Measurements from ENCODE around the gene ULK1. TPM values are rescaled to one million over a fixed set of nuclear protein-coding genes. Genes with fewer than 3 reads are reported as not detected.

ULK1 gene
- total RNA-seq, 1 experiment from 2014 or later = 67.8 TPM

GRCh38 chr12:131867471-131867870 is 27.0 kb upstream of the ULK1 start (continued):
- no peak for TF ChIP-seq SOX15 (CRISPR knock-in tag; IDR thresholded peaks at IDR 0.05)
- no peak for TF ChIP-seq ZNF425 (CRISPR knock-in tag; conservative IDR thresholded peaks at IDR 0.05)
- TF ChIP-seq EMX1 (CRISPR knock-in tag; IDR thresholded peaks at IDR 0.05) = no peak
- no peak for TF ChIP-seq JAZF1 (CRISPR knock-in tag; IDR thresholded peaks at IDR 0.05)
- no peak for TF ChIP-seq ESRRA (CRISPR knock-in tag; IDR thresholded peaks at IDR 0.05; ENCODE audit: borderline replicate concordance)
- TF ChIP-seq ZBTB21 (CRISPR knock-in tag; IDR thresholded peaks at IDR 0.05; ENCODE audit: borderline replicate concordance) = no peak
- no peak for TF ChIP-seq PRRX2 (CRISPR knock-in tag; IDR thresholded peaks at IDR 0.05)
- TF ChIP-seq CDX4 (CRISPR knock-in tag; IDR thresholded peaks at IDR 0.05; ENCODE audit: borderline replicate concordance) = no peak
- no peak for TF ChIP-seq MLX (CRISPR knock-in tag; IDR thresholded peaks at IDR 0.05)
- no peak for TF ChIP-seq ERG (CRISPR knock-in tag; IDR thresholded peaks at IDR 0.05)

- ChIA-PET POLR2A (no interaction called here), CTCF (no interaction called here)
- no peak for TF ChIP-seq SMAD4 (CRISPR knock-in tag; IDR thresholded peaks at IDR 0.05)
- no peak for TF ChIP-seq FOXP4 (CRISPR knock-in tag; IDR thresholded peaks at IDR 0.05)
- no peak for TF ChIP-seq CDX4 (CRISPR knock-in tag; IDR thresholded peaks at IDR 0.05; ENCODE audit: borderline replicate concordance)
- no peak for TF ChIP-seq RORB (CRISPR knock-in tag; IDR thresholded peaks at IDR 0.05)
- TF ChIP-seq PRDM15 (CRISPR knock-in tag; IDR thresholded peaks at IDR 0.05) = no peak
- TF ChIP-seq USF1 (CRISPR knock-in tag; IDR thresholded peaks at IDR 0.05) = no peak
- TF ChIP-seq ATF3 (CRISPR knock-in tag; conservative IDR thresholded peaks at IDR 0.05) = no peak
- no peak for TF ChIP-seq ARID4B (CRISPR knock-in tag; IDR thresholded peaks at IDR 0.05; ENCODE audit: borderline replicate concordance)
- TF ChIP-seq ZNF232 (CRISPR knock-in tag; IDR thresholded peaks at IDR 0.05) = no peak
Measured at GRCh38 chr12:131867891-131868675, 26.3 kb upstream of the ULK1 start.

More at GRCh38 chr12:131867891-131868675, 26.3 kb upstream of the ULK1 start:
- peaks cover 5% of the 10 kb centered on the region for H3K4me1 Mint-ChIP-seq
- no peak for DNase-seq (ENCODE audit: low spot score)
- no peak overlapping the region for H3K4me3 Mint-ChIP-seq
- H3K27me3 Mint-ChIP-seq (ENCODE audit: low read depth) = no peaks in the 10 kb centered on the region
- H3K36me3 Mint-ChIP-seq = no peaks in the 10 kb centered on the region
- H3K27ac Mint-ChIP-seq = no peak overlapping the region
- no peaks in the 10 kb centered on the region for H3K9me3 Mint-ChIP-seq
- no peak for ATAC-seq
